Osteocyte (in vitro differentiated cells): ENCODE measurements around the gene CSTF2. TPM values are rescaled to one million over a fixed set of nuclear protein-coding genes. Genes with fewer than 3 reads are reported as not detected.

Experiments
- DNase-seq: peaks from one replicate; pipeline ENCODE4 v3.0.0; 2021; ENCODE audit warnings: mixed read lengths; ENCODE audit not compliant: unreplicated experiment; ENCODE audit errors: extremely low spot score
- H3K27ac Mint-ChIP-seq: one replicate; pipeline ENCODE4 v1.8.0; 2021; ENCODE audit warnings: mild to moderate bottlenecking, mixed read lengths; ENCODE audit not compliant: unreplicated experiment
- H3K27me3 Mint-ChIP-seq: one replicate; pipeline ENCODE4 v1.8.0; 2021; ENCODE audit warnings: mixed read lengths; ENCODE audit not compliant: unreplicated experiment
- H3K36me3 Mint-ChIP-seq: one replicate; pipeline ENCODE4 v1.8.0; 2021; ENCODE audit warnings: mixed read lengths; ENCODE audit not compliant: unreplicated experiment
- H3K4me1 Mint-ChIP-seq: one replicate; pipeline ENCODE4 v1.8.0; 2021; ENCODE audit warnings: mixed read lengths; ENCODE audit not compliant: unreplicated experiment
- H3K4me3 Mint-ChIP-seq: one replicate; pipeline ENCODE4 v1.8.0; 2021; ENCODE audit warnings: mild to moderate bottlenecking, moderate library complexity, mixed read lengths; ENCODE audit not compliant: unreplicated experiment
- H3K9me3 Mint-ChIP-seq: one replicate; pipeline ENCODE4 v1.8.0; 2021; ENCODE audit warnings: mixed read lengths; ENCODE audit not compliant: unreplicated experiment
- total RNA-seq: library from RNA; stranded (reverse); gene quantifications from 2 replicates; pipeline ENCODE4 v1.2.1, GENCODE V29; 2021
- TF ChIP-seq, protein P1 (sequence below): fragments of 200-600 bp; sonication (generic); IDR thresholded peaks from 2 replicates; pipeline ENCODE4 v1.5.0; 2021; ENCODE audit warnings: antibody characterized with exemption, mild to moderate bottlenecking, moderate library complexity

The CSTF2 gene
- total RNA-seq, 1 donor from 2014 or later: 14.8 TPM

DNA sequence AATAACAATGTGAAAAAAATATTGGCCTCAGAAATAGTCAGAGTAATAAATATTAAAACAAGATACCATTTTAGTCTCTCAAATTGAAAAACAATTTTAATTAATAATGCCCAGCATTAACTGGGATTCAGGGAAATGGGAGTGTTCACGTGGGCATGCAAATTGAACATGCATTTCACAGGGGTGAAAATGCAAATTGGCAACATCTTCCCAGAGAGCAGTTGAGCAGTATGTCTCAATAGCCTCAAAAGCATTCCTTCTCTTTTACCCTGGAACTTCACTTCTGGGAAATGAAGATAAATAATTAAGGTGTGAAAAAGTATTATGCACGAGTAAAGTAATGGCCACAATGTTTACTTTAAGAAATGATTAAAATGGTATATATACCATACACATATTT lies 32.6 kb downstream of the CSTF2 start:
- no peaks in the 10 kb centered on the region for H3K27me3 Mint-ChIP-seq
- H3K27ac Mint-ChIP-seq: no peak overlapping the region
- no peak for DNase-seq
- H3K4me3 Mint-ChIP-seq: no peak overlapping the region
- no peaks in the 10 kb centered on the region for H3K36me3 Mint-ChIP-seq
- TF ChIP-seq, protein P1, sequence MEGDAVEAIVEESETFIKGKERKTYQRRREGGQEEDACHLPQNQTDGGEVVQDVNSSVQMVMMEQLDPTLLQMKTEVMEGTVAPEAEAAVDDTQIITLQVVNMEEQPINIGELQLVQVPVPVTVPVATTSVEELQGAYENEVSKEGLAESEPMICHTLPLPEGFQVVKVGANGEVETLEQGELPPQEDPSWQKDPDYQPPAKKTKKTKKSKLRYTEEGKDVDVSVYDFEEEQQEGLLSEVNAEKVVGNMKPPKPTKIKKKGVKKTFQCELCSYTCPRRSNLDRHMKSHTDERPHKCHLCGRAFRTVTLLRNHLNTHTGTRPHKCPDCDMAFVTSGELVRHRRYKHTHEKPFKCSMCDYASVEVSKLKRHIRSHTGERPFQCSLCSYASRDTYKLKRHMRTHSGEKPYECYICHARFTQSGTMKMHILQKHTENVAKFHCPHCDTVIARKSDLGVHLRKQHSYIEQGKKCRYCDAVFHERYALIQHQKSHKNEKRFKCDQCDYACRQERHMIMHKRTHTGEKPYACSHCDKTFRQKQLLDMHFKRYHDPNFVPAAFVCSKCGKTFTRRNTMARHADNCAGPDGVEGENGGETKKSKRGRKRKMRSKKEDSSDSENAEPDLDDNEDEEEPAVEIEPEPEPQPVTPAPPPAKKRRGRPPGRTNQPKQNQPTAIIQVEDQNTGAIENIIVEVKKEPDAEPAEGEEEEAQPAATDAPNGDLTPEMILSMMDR: no peak
- H3K4me1 Mint-ChIP-seq: no peaks in the 10 kb centered on the region
- H3K9me3 Mint-ChIP-seq: peaks cover 11% of the 10 kb centered on the region

DNA sequence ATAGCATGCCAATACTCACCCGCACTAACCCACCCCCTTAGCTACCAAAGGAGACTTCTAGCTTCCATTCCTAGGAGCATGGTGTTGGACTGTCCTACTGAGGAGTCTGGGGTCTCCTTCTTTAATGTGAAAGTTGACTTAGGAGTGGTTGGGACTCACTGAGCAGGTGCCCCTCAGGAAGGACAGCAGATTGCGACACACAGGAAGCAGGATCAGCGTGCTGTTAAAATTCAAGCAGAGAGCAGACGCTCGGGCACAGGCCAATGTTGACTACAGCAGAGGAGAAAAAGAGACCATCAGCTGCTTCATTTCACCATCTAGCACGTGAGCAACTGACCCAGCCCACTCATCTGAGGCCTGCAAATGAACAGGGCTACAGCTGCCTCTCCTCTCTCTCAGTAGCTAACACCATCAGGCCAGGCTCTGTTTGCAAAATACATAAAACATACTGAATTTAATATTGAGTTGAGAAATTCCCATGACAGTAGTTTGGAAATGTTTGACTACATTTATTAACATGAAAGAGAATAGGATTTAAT lies 43.2 kb downstream of the CSTF2 start:
- Mint-ChIP-seq H3K4me1 (peaks cover 5% of the 10 kb centered on the region), H3K27me3 (peaks cover 9% of the 10 kb centered on the region), H3K36me3 (no peaks in the 10 kb centered on the region), H3K4me3 (no peak overlapping the region), H3K9me3 (peaks cover under 1% of the 10 kb centered on the region), H3K27ac (no peak overlapping the region)
- no peak for DNase-seq
- TF ChIP-seq, protein P1: no peak

DNA sequence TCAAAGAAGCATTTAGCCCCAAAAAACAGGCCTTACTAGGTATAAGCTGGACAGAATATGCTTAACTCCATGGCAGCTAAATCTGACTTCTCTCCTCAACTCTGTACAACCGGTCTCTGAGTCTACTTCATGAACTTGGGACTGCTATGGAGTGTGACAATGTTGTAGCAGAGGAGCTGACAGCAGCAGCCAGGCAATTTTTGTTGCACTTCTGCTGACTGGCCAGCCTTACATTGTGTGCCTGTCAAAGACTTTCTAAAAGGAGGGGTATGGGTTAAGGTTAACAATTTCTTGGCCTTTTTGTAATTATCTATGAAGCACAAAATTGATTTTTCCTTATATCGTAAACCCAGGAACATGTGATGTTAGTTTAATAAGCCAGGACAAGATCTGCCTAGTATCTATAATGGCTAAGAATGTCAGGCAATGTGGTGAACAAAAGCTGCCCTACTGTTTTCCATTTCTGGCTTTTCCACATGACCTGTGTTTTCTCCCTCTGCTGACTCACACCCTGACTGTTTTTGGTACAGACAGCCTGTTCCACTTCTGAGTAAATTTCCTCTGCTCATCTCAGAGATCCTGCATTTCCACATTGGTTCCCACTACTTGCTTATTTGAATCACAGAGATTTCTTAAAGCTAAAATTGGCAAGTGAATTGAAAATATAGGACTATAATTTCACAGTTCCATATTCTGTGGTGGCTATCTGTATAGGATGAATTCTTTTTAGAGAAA lies 44.6 kb downstream of the CSTF2 start:
- no peak for DNase-seq
- Mint-ChIP-seq H3K9me3 (peaks cover 3% of the 10 kb centered on the region), H3K36me3 (no peaks in the 10 kb centered on the region), H3K27ac (no peak overlapping the region), H3K4me1 (peaks cover 5% of the 10 kb centered on the region), H3K4me3 (no peak overlapping the region), H3K27me3 (peaks cover 5% of the 10 kb centered on the region)
- TF ChIP-seq, protein P1: no peak

- Mint-ChIP-seq H3K27me3 (peaks cover 2% of the 10 kb centered on the region), H3K9me3 (peaks cover 3% of the 10 kb centered on the region), H3K36me3 (no peaks in the 10 kb centered on the region), H3K4me1 (peaks cover 5% of the 10 kb centered on the region), H3K4me3 (no peak overlapping the region), H3K27ac (no peak overlapping the region)
- TF ChIP-seq, protein P1: no peak
- DNase-seq: no peak
Measured at GRCh38 chrX:100868273-100868672, 48.1 kb downstream of the CSTF2 start.

GRCh38 chrX:100870527-100870926 lies 50.3 kb downstream of the CSTF2 start:
- Mint-ChIP-seq H3K36me3 (no peaks in the 10 kb centered on the region), H3K9me3 (peaks cover 3% of the 10 kb centered on the region), H3K4me3 (no peak overlapping the region), H3K27ac (no peak overlapping the region), H3K4me1 (no peaks in the 10 kb centered on the region), H3K27me3 (peaks cover 6% of the 10 kb centered on the region)
- TF ChIP-seq, protein P1: no peak
- no peak for DNase-seq
